Kidney epithelial cell (primary cell): ENCODE measurements around the gene PHF12. TPM values are rescaled to one million over a fixed set of nuclear protein-coding genes. Genes with fewer than 3 reads are reported as not detected.
A peak's percentile ranks its signal among the peaks of the same experiment; 100 is the strongest.

ENCODE experiments used
- DNase-seq: peaks from one replicate; pipeline ENCODE4 v3.0.0-alpha.2; 2010; ENCODE audit warnings: low read depth
- H3K27me3 ChIP-seq: 2 replicates; pipeline ENCODE4 v1.6.0; 2011; ENCODE audit warnings: low read length; ENCODE audit not compliant: control insufficient read depth, insufficient read depth
- H3K36me3 ChIP-seq: 2 replicates; pipeline ENCODE4 v1.5.1; 2011; ENCODE audit warnings: low read length; ENCODE audit not compliant: control insufficient read depth, insufficient read depth
- H3K4me3 ChIP-seq: 2 replicates; pipeline ENCODE4 v1.5.1; 2011; ENCODE audit warnings: low read depth, mild to moderate bottlenecking, control low read depth, low read length
- total RNA-seq: library from RNA; depleted of rRNA; stranded (reverse); fragments of >200 nt; gene quantifications from 2 replicates; pipeline ENCODE4 v1.2.3, GENCODE V29; 2015
- TF ChIP-seq, protein P1 (sequence below): IDR thresholded peaks from 2 replicates; pipeline ENCODE4 v1.5.1; 2011; ENCODE audit warnings: mild to moderate bottlenecking, moderate library complexity, low read length, control low read depth, inconsistent platforms; ENCODE audit not compliant: insufficient read depth, poor library complexity, severe bottlenecking

PHF12 gene
- total RNA-seq, 1 donor from 2014 or later, result 19.6 TPM

DNA sequence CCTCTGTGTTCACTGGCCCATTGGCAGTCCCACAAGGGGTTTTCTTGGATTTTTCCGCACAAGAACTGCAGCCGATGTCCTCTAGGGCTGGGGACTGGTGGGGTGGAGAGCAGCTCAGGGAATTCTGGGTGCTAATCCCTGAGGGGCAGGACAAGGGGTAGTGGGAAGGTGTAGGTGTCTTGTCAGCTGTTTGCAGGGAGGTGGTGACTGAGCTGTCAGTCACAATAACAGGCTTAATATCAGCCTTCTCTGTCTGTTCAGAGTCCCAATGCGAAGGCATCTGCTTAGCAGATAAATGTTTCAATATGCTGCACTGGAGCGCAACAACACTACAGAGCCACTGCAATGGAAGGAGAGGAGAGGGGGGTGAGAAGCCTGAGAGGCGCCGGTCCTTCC lies 38.4 kb downstream of the PHF12 start:
- no peak overlapping the region for H3K4me3 ChIP-seq
- TF ChIP-seq, protein P1, sequence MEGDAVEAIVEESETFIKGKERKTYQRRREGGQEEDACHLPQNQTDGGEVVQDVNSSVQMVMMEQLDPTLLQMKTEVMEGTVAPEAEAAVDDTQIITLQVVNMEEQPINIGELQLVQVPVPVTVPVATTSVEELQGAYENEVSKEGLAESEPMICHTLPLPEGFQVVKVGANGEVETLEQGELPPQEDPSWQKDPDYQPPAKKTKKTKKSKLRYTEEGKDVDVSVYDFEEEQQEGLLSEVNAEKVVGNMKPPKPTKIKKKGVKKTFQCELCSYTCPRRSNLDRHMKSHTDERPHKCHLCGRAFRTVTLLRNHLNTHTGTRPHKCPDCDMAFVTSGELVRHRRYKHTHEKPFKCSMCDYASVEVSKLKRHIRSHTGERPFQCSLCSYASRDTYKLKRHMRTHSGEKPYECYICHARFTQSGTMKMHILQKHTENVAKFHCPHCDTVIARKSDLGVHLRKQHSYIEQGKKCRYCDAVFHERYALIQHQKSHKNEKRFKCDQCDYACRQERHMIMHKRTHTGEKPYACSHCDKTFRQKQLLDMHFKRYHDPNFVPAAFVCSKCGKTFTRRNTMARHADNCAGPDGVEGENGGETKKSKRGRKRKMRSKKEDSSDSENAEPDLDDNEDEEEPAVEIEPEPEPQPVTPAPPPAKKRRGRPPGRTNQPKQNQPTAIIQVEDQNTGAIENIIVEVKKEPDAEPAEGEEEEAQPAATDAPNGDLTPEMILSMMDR, result no peak
- H3K36me3 ChIP-seq, result peaks cover 6% of the 10 kb centered on the region
- no peaks in the 10 kb centered on the region for H3K27me3 ChIP-seq
- no peak for DNase-seq

DNA sequence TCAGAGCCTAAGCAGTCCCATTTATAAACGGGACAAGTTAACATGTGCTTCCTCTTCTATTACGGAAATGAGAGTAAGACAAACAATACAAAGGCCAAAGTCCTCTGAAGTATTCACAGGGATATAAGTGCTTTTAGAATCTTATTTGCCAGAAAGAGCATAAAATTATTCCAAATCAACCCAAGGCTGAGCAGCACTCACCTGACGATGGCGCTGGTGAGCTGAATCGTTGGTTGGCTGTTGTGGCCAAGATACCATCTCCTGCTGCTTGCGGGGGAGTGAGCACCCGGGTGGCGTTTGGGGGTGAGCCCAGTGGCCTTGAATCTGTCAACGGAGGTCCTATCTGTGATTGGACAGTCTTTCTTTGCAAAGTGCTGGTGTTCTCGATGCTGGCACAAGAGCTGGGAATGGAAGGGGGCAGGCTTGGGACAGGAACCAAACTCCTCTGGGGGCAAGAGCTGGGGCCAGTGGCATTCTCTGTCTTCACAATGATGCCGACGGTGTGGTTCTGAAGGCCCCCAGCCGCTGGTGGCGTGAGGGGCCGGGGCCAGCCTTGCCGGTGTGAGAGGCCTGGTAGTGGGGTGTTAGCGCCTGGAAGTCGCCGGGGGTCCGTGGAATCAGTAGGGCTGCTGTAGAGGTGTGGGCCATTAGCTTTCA lies 38.9 kb downstream of the PHF12 start:
- no peak for DNase-seq
- peaks cover 6% of the 10 kb centered on the region for H3K36me3 ChIP-seq
- TF ChIP-seq, protein P1, result peak; percentile 17
- H3K4me3 ChIP-seq, result no peak overlapping the region
- H3K27me3 ChIP-seq, result no peaks in the 10 kb centered on the region

DNA sequence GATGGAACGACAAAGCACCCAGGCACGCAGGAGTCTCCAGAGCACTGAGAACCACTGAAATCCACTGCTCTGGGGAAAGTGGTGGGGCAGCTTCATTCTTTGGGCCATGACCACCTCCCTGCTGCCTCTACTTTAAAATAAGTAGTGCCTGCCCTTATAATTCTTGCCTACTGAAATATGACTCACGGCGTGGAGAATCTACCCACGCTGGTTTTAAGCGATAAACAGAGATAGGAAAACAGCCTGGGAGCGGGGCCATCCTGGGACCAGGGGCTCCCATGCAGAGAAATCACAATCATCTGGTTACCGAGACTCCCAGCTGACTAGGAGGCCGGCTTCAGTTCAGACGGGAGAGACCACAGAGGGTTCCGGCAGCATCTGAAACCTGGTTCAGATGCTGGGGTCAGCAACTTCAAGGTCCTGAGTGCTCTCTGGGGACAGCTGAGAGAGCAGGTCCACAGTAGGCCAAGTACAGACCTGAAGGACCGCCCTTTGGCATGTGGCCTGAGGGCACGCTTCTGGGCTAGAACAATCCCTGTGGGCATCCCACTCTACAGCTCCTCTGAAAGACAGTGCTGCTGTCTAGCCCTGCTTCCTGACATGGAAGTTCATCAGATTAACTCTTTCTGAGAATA lies 39.8 kb downstream of the PHF12 start:
- no peaks in the 10 kb centered on the region for H3K27me3 ChIP-seq
- no peak overlapping the region for H3K4me3 ChIP-seq
- H3K36me3 ChIP-seq, result peaks cover 6% of the 10 kb centered on the region
- DNase-seq, result no peak
- TF ChIP-seq, protein P1, result no peak

DNA sequence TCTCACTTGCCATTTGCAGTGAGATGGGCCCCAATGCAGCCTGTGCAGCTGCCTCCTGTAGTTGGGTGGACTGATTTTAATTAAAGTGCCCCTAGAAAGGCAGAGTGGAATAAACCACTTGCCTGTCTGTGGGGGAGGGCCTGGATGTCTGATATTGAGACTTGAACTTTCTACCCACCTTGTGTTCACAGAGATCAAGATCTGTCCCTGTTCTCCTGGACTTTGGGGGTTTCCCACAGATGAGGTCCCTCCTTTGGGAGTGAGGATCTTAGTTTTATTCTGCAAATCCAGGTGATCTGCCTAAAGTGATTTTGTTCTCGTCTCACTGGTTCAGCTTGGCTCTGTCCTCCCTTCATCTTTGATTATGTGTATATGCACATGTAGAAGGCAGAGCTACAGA lies 40.8 kb downstream of the PHF12 start:
- TF ChIP-seq, protein P1, result no peak
- no peak overlapping the region for H3K4me3 ChIP-seq
- no peak for DNase-seq
- no peaks in the 10 kb centered on the region for H3K27me3 ChIP-seq
- peaks cover 6% of the 10 kb centered on the region for H3K36me3 ChIP-seq

DNA sequence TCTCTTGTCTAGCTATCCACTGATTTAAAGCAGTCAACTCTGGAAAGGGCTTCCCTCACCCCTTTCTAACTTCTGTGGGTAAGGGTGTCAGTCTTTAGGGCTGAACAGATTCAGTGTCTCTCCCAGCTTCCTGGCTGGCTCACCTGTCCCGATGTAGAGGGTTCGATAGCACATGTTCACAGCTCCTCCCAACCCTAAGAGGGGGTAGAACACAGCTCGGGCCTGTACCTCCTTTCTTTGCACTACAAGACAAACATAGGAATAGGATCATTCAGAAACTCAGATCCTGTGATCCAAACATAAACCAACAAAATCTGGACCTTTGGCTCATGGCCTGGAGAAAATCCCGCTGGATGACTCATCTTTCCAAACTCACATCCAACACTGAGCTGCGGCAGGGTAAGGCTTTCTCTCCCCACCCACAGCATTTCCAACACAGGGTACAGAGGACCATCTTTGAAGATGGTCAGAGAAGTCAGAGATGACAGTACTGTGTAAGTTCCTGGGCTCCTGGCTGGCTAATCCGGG lies 42.6 kb downstream of the PHF12 start:
- no peak for DNase-seq
- H3K27me3 ChIP-seq, result no peaks in the 10 kb centered on the region
- no peak overlapping the region for H3K4me3 ChIP-seq
- TF ChIP-seq, protein P1, result no peak
- peaks cover 5% of the 10 kb centered on the region for H3K36me3 ChIP-seq
